ENCODE measurements around the gene FGF12.

DNA sequence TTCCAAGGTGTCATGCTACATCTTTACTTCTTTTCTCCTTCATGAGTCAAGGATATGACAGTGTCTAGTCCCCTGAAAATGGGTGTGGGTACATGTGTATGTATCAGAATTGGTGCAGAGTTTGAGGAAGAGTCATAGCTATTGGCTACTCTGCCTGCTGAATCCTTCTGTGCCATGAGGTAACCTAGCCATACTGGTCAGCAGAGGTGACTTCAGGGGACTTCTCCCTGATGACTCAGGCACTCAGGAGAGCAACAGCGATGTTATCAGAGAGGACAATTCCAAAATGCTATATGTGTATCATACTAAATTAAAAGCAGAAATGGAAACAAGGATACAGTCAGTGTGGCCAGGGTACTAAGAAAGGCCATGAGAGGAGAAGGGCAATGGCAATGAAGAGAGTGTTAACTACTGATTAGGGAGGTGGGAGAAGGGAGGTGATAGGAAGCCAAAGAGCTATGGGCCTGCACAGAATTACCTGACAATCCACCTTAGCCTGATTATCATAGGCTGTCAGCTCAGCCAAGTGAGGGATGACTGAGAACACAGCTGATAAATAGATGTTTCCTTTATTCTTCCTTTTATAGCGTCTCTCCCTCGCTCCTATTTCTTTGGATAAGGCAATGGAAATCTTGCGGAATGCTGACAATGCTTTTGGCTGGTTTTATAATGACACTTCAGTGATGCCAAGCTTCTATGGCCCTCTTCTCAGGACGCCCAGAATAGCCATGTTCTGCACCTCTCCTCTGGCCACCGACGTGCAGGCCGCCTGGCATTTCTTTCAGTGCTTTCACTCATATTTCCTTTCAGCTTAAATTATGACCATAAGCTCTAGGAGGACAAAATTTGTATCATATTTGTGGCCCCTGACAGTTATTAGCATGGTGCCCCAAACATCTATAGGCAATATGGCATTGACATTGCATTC lies 90.6 kb downstream of the FGF12 start:
- no peak for TF ChIP-seq POLR2A (IDR thresholded peaks at IDR 0.05)
- TF ChIP-seq, protein P1, sequence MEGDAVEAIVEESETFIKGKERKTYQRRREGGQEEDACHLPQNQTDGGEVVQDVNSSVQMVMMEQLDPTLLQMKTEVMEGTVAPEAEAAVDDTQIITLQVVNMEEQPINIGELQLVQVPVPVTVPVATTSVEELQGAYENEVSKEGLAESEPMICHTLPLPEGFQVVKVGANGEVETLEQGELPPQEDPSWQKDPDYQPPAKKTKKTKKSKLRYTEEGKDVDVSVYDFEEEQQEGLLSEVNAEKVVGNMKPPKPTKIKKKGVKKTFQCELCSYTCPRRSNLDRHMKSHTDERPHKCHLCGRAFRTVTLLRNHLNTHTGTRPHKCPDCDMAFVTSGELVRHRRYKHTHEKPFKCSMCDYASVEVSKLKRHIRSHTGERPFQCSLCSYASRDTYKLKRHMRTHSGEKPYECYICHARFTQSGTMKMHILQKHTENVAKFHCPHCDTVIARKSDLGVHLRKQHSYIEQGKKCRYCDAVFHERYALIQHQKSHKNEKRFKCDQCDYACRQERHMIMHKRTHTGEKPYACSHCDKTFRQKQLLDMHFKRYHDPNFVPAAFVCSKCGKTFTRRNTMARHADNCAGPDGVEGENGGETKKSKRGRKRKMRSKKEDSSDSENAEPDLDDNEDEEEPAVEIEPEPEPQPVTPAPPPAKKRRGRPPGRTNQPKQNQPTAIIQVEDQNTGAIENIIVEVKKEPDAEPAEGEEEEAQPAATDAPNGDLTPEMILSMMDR (IDR thresholded peaks at IDR 0.05): no peak
